DMS53 treated with DMSO at 0.1 percent for 48 hours (cell line): ENCODE results near the gene CCND2.

Experiments
- DNase-seq: peaks from one replicate; lab custom pipeline; 2025; ENCODE audit not compliant: unreplicated experiment; lab: John Stamatoyannopoulos, UW

Gene CCND2

DNA sequence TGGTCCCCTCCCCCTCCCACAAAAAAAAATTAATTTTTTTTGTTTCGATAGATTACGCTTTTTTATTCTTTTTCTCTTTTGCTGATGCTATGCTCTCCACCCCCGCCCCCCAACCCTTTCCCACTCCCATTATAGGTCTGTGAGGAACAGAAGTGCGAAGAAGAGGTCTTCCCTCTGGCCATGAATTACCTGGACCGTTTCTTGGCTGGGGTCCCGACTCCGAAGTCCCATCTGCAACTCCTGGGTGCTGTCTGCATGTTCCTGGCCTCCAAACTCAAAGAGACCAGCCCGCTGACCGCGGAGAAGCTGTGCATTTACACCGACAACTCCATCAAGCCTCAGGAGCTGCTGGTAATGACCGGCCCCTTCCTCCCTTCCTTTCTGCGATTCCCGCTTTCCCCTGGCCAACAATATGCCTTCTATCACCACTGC is 2.3 kb downstream of the CCND2 start:
- DNase-seq = no peak

DNA sequence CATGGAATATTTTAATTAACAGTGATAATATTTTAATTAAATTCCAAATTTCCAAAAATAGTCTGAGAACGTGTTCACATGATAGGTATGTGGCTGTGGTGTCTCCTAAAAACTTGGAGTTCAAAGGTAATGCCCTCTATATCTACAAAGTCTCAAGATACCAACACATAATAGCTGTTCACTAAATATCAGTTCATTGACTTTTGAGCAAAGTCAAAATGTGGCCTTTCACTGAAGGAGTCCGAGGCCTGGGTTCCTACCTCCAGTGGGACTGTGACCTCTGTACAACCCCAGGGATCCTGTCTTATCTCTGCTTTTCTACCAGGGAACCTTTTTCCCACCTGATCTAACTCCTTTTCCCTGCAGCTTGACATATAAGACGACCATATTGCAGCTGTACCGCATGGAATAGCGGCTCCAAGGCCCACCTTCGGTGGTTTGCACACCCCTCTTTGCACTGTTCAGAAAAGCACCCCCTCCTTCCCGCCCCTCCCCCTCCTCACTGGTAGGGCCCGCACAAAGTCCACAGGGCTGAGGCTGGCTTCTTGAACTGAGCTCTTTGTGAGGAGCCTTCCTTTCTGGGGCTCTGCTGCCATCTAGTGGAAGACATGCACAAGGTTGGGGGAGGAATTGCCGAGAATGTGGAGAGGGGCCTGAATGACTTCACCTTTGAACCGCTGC is 3.1 kb downstream of the CCND2 start:
- peak; percentile 100 for DNase-seq

DNA sequence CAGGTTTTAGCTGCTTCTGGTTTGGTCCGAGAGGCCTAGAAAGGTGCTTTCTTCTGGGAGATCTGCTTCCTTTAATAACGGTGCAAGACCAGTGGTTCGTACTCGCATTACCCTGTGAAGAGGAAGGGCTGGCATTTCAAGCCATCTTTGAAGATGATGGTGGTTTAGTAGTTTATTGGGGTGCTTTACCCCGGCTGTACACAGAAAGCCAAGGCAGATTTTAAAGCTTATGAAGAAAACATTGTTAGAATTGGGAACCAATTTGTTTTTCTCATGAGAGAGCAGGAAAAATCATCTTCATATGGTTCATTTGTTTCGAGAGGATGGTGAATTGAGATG is 3.6 kb downstream of the CCND2 start:
- no peak for DNase-seq

DNA sequence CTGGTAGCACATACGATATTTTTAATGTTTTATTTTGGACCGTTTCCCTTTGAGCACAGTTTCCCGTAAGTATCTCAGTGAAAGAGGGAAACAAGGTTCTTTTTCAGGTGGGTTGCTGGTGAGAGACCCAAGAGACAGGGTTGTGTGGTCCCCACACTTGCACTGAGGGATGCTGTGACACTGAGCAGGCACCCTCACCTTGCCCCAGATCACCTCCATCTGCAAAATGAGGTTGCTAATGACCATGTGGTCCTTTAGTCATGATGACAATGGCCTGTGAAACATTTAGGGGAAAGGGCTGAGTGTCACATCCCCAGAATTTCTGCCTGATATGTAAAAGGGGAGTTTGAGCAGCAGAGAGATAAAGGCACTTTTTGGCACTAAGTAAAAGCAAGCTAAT is 4.3 kb downstream of the CCND2 start:
- DNase-seq = no peak

DNA sequence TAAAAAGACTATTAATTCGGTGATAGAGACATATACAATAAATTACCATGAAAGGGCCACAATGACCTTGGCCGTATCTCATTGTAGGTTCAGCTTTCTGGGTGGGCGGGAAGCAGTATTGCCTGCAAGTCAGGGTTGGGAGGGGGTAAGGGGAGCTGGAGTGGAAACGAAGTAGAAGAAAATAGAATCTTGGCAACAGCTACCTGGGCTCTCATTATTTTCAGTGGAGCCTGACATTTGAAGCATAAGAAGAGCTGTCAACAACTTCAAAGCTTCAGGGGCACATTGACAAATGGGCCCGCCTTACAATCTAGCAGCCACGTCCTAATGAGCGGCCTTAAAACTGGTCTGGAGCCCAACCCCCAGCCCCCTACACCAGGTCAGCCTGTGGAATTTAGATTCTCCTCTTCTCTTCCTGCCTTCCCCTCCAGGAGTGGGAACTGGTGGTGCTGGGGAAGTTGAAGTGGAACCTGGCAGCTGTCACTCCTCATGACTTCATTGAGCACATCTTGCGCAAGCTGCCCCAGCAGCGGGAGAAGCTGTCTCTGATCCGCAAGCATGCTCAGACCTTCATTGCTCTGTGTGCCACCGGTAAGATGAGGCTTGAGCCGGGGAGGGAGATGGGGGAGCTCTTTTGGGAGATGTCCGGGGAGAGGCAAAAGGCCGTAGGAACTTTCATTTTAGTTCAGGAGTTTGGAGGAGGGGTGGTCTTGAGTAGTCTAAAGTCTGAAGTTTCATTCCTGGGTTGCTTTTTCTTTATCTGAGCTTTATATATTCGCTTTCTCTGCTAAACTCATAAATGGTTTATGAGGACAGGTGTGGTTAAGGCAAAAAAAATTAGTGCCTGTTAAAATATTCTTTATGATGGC is 5.0 kb downstream of the CCND2 start:
- DNase-seq = no peak

DNA sequence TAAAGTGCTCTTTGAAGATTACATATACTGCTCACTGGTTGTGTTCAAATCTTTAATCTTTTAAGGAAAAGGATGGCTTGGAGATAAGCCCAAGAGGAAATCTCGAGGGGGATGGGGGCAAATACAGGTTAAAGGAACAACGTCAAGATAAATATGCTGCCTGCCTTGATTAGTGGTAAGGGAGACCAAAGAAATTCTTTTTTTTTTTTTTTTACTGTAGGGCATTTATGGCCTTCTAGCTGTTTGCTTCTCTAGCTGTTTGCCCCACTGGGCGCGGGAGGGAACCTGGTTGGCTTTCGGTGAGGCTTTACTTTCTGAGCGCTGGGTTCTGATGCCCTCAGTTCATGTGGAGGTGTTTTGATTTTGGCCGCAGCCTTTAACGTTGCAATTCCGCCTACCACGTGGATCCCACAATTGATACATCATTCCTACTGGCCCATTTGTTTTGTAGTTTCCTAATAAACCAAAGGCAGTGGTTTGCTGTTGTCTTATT is 5.7 kb downstream of the CCND2 start:
- no peak for DNase-seq

DNA sequence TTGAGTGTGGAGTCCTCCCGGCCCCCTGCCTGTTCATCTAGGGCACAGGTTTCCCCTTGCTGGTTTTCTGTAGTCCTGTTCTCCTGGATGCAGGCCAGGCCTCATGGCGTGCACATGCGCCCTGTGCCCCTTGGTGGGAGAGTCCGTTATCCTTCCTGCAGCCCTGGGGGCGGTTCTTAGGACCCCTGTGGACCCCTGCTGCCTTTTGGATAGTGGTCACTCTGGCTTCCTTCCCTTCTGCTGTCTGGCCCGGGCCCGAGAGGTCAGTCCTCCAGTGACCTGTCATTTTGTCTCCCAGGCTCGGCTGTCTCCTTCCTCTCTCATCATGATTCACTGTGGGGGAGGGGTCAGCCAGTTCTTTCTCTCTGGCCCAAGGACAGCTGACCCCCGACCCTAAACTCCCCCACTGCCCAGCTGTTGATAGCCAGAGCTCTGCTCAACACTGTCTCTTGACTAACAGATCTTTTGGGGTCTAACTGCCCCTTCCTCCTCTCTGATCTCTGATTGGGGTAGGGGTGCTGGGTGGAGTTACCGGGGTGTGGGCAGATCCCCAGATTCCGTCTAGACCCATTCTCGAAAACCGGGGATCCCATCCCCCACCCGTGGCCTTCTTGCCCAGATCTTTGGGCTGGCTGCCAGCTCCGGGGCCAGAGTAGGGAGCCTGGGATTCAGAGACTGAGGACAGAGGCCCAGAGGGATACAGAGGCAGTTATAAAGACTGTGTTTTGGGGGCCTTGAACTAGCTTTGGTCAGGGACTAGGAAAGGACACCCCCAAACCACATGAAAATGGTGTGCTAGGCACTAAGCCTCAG is 7.0 kb downstream of the CCND2 start:
- no peak for DNase-seq

DNA sequence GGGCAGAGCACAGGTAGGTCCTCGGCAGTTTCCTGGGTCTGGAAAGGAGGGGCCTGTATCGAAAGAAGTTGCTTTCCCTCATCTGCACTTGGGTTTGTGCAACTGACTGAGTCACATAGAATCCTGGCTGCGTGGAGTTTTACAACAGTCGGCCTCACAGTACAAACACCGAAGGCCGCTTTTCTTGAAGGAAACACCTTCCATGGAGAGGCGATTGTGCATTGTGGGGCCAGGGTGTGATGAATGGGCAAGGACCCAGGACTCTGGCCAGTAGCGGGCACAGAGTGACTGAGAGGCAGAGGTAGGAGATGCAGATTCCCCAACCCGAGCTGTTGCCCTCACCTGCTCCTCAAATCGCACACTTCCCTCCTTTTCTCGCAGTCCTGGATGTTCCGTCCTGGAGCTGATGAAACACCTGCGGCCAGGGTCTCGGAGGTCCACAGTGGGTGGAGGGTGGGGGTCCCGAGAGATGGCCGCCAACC is 7.7 kb downstream of the CCND2 start:
- DNase-seq = no peak

DNA sequence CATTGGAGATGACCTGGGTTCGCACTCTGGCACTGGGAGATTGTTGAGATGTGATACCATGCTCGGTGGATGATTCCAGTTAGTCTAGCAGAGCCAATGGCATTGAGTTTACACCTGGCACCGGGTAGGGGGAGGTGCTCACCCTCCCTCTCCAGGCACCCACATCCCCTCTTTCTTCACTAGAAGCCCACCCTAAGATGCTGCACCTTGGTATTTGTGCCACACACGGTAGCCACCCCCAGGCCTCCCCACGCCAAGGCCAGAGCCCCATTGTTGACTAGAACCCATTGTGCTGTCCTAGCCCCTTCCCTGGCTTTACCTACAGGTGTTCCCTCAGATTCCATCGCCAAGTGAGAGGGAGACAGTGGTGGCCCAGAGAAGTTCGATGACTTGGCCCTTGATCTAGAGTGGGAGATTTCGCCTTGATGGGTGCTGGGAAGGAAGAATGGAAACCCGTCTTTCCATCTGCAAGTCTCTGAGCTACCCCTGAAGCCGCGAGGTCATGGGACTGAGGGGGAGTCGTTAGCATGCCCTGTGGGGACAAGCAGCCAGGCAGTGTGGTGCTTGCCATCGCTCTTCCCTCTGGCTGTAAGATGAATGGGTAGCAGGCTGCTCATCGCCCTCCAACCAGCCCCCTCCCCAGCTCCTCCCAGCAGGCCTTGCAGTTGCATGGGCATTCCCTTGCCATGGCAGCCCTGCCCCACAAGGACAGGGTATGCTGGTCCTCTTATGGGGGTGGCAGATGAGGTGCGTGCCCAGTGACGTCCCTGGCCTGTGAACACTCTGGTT is 8.7 kb downstream of the CCND2 start:
- no peak for DNase-seq

DNA sequence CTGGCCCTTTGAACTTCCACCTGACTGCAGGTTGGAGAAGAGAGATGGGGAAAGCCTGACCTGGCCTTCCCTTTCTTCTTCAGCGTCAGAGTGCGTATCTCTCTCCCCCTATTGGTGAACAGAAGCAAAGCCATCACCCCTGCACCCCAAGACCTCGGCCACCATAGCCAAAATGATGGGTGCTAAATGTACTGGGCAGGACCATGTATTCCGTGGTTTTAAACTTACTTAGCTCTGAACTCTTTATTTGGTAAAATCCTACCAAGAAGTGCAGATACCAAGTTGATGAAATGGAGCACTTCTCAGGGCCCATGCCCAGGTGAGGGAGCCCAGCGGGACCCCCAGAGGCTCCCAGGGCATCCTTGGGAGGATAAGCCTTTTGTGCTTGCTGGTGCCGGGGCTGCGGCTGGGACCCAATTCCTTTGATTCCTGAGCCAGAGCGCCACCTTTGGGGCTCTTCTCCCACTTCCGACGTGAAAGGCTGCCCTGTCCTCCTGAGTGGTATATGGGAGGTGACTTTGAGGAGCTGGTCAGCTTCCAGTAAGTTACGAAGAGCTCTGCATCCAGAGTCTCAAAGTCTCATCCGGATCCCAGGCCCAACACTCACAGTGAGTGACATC is 9.4 kb downstream of the CCND2 start:
- no peak for DNase-seq

DNA sequence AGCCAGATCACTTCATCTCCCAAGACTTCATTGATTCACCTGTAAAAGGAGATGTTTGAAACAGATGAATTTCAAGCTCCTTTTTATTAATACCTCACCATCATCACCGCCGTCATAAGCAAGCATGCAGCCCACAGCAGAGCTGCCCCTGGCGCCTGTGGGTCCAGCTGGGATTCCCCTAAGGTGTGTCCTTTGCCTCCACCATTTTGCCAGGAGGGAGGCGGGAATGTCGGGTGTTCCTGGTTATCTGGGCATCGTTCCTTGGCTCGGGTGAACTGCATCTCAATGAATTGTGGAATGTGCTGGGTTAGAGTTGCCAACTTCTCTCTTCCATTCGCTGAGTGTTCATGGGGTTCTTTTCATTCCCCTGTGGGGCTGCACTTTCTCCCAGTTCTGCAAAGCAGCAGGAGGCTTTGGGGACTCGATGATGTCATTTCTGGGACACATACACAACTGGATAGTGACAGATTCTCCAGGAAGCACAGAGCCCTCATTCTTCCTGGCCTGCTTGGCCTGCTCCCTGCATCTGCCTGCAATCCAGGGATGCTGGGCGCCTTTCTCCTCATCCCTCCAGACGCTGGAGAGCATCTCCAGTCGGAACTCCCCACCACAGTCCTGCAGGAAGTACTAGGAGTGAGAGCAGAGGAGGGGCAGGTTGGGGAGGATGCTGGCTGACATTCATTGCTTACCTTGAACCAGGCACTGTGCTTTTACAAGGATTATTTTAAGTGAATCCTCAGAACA is 10.1 kb downstream of the CCND2 start:
- DNase-seq = no peak

DNA sequence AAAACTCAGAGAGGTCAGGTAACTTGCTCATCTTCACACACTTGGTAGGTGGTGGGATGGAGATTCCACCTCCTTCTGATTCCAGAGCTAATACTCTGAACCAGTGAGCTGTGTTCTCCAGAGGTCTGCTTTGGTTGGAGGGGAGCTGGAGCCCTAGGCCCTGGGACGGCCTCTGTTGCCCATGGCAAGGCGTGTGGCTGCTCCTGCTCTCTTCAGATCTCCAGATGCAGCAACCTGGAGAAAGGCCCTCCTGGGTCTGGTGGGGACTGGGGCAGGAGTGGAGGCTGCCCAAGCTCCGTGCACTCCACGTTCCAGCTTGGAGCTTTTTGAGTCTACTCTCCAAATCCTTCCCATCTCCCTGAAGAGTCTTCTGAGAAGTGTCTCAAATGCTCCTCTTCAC is 10.7 kb downstream of the CCND2 start:
- no peak for DNase-seq

DNA sequence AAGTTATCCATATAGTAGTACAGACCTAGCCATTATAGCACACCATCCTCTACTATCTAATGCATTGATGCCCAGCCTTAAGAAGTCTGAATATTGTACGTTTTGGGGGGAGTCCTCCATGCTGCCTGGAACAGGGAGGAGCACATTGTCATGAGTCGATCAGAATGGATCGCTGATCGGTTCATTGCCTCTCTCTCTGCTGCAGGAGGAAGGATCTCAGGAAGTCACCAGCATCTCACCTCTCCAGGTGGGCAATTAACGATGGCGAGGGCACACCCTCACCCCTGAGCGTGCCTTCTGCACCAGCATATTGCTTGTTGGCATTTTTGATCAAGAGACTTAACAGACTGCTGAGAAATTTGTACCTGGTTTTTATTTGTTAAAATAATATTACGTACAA is 11.5 kb downstream of the CCND2 start:
- no peak for DNase-seq

DNA sequence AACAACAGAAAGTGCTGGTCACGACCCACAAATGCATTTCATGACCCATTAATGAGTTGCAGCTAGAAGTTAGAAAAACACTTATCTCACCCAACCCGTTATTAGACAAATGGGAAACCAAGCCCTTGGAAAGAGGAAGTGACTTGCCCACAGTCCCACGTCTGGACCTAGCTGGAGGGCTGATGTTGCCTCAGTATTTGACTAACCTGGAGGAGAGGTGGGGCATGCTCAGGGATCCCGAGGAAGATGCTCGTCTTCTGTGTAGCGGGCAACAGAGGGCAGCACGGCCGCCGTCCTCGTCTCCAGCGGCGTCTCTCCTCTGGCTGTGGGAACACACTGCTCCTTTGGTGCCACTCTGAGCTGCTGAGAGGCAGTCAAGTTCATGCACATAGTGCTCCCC is 12.7 kb downstream of the CCND2 start:
- no peak for DNase-seq

DNA sequence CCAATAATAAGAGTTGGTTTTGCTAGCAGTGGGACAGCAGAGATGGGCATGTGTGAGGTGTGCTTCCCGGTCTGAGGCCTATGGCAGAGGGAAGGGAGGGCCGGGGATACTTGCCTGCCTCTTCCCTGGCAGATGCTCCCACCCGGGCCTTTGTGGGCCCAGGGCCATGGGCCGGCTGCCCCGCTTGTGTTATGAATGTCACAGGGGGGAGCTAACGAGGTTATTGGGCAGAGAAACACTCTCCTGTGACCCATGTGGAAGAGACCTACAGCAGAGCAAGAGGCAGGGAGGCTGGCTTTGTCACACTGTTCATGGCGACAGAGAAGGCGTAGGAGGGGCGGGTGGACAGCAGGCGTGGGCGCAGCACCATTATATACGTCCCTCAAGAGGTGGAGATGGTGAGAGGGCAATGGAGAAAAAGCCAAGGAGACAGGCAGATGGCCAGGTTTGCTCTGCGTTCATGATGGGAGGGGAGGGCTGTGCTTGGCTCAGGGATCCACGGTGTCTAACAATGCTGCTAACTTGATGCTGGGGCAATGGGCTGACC is 13.3 kb downstream of the CCND2 start:
- DNase-seq = no peak

DNA sequence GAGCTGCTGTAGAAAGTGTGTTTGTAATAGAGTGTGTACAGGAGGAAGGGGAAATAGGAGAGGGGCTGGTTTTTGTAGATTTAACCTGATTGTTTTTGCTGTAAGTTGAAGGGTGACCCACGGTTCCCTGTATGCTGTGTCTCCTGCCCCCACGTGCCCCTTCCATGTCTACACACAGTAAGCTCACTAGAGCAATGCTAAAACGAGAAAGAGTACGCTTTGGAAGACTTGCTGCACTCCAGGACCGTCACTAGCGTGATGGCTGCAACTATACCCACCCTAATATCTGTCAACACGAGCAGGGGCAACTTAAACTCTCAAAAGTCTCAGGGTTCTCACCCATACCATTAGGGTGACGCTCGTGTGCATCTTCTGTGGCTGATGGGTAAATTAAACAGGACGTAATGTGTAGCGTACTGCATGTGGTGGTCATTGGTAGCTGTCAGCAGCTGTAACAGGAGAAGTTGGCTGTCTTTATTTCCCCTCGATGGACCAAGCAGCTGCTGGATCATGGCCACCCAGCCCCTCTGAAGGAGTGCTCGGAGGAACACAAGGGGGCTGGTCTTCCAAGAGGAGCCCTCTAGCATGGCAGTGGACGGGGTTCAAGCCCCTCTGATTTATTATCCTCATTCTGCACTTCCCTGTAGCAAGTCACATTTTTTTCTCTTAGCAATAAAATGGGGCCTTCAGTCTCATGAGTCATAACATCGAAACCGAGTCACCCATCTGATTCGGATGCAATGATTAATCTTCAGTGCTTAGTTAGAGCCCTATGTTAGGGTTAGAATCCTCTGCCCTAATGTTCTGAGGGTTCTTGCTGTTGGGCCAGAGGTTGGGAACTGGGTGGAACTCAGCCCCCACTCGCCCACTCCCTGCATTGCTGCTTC is 14.0 kb downstream of the CCND2 start:
- DNase-seq = no peak

DNA sequence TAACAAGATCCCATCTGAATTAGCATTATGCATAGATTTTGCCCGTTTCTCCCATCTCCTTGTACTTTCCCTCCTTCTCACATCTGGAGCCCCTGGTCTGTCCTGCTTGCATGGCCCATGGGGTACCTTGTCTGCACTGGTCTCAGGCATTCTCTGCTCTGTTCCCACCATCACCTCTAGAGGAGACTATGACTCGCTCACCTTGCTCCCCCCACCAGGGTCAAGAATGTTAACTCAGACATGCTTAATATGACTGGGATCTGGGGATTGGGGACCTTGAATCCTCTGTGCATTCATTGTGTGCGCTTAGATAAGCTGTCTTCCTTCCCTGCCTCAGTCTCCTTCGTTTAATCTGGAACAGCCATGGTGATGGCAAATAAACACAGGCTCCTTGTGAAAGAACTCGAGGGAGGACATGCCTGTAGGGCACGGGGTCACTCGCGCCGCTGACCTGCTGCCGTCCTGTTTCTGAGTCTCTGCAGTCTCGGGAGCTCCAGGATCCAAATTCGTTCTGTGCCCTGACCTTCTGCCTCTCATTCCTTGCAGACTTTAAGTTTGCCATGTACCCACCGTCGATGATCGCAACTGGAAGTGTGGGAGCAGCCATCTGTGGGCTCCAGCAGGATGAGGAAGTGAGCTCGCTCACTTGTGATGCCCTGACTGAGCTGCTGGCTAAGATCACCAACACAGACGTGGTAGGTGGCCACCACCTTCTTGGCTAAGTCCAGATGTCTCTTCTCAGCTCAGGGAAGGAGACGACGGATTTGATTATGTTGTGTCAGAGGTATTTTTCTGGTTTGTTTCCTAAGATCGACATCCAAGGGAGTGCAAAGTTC is 15.0 kb downstream of the CCND2 start:
- DNase-seq = no peak
